Stimulated activated CD4-positive, alpha-beta T cell treated with anti-CD3 and anti-CD28 coated beads, Interleukin-12 subunit alpha, Interleukin-12 subunit beta, amount 100 ng/mL, for 24 hours (primary cell): ENCODE measurements around the gene PPWD1.
A peak's percentile ranks its signal among the peaks of the same experiment; 100 is the strongest.

Experiments used
- DNase-seq, 2 experiments: peaks; one replicate each; pipeline ENCODE4 v3.0.0-alpha.2; 2020; ENCODE audit warnings: low read depth in 2 of 2

PPWD1 gene

GRCh38 chr5:65623482-65623881 is 60.4 kb downstream of the PPWD1 start:
- no peak for DNase-seq

GRCh38 chr5:65624025-65624570 is 61.0 kb downstream of the PPWD1 start, which contains the start of gene TRIM23:
TSS of gene TRIM23 (minus strand) at chr5:65624333. CDS start at chr5:65624274, 59 bp downstream.
- DNase-seq = peak; percentile 82 to 83

- DNase-seq = peak; percentile 62 to 66
Measured at GRCh38 chr5:65624571-65625555, 61.8 kb downstream of the PPWD1 start, which contains the start of the genes SHLD3 and TRAPPC13. TSS of gene SHLD3 (plus strand) at chr5:65625027. CDS start at chr5:65629588, 4,561 bp downstream. TSS of gene TRAPPC13 (plus strand) at chr5:65625027. CDS start at chr5:65625061, 34 bp downstream.

GRCh38 chr5:65625743-65626142 is 62.6 kb downstream of the PPWD1 start:
- no peak for DNase-seq

GRCh38 chr5:65630981-65631380 is 67.9 kb downstream of the PPWD1 start:
- DNase-seq = no peak
